Panc1 (cell line): ENCODE results near the gene RFX2.

Source experiments
- POLR2AphosphoS5 ChIP-seq: IDR thresholded peaks from 2 replicates; pipeline ENCODE4 v1.6.1; 2012; ENCODE audit warnings: mild to moderate bottlenecking, low read depth, low read length, moderate library complexity
- SIN3A ChIP-seq: IDR thresholded peaks from 2 replicates; pipeline ENCODE4 v1.6.1; 2012; ENCODE audit warnings: low read depth, mild to moderate bottlenecking, low read length, moderate library complexity, borderline replicate concordance; ENCODE audit not compliant: insufficient read depth
- TF ChIP-seq, protein P1 (sequence below), 2 experiments: IDR thresholded peaks; 2 replicates each; pipeline ENCODE4 v1.6.1; 2011 to 2012; ENCODE audit warnings: low read depth in 2 of 2, control low read depth in 1 of 2, low read length in 1 of 2, mild to moderate bottlenecking in 1 of 2, moderate library complexity in 1 of 2; ENCODE audit not compliant: insufficient read depth in 1 of 2
- TF ChIP-seq, protein P2 (sequence below): fragments of 450-650 bp; IDR thresholded peaks from 2 replicates; pipeline ENCODE4 v1.5.1; 2017; ENCODE audit warnings: mild to moderate bottlenecking

DNA sequence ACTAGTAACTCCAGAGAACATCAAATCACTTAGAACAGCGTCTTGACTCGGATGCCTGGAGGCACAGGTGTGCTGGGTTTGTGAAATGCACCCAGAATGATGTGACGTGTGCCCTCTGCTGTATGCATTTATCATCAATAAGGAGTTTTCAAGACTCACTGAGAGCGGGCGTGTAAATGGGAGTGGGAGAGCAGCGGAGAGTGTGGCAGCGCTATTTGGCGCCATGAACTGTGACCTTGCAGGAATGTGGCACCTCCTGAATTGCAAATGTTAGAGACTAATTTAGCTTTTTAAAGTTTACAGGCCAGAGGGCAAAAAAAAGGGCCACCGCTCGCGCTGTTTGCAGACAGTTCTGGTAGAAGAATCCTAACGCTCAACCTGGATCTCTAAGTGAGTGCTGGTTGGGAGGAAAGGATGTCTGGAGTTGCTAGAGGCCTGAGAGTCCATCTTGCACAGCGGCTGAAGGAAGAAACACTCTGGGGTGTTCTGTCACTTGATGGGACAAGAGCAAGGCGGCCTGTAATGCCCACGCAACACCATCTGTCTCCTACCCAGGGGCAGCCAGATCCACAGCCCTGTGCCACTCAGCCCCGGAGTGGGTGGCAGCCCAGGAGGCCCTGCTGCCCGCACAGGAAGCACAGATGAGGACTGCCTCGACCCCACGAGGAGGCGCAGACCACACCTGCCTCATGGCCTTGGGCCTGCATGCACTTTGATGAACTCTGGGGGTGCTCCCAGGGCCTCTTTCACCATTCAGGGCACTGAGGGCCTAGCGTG is 152.0 kb downstream of the RFX2 start:
- TF ChIP-seq, protein P1, sequence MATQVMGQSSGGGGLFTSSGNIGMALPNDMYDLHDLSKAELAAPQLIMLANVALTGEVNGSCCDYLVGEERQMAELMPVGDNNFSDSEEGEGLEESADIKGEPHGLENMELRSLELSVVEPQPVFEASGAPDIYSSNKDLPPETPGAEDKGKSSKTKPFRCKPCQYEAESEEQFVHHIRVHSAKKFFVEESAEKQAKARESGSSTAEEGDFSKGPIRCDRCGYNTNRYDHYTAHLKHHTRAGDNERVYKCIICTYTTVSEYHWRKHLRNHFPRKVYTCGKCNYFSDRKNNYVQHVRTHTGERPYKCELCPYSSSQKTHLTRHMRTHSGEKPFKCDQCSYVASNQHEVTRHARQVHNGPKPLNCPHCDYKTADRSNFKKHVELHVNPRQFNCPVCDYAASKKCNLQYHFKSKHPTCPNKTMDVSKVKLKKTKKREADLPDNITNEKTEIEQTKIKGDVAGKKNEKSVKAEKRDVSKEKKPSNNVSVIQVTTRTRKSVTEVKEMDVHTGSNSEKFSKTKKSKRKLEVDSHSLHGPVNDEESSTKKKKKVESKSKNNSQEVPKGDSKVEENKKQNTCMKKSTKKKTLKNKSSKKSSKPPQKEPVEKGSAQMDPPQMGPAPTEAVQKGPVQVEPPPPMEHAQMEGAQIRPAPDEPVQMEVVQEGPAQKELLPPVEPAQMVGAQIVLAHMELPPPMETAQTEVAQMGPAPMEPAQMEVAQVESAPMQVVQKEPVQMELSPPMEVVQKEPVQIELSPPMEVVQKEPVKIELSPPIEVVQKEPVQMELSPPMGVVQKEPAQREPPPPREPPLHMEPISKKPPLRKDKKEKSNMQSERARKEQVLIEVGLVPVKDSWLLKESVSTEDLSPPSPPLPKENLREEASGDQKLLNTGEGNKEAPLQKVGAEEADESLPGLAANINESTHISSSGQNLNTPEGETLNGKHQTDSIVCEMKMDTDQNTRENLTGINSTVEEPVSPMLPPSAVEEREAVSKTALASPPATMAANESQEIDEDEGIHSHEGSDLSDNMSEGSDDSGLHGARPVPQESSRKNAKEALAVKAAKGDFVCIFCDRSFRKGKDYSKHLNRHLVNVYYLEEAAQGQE (IDR thresholded peaks at IDR 0.05; ENCODE audit: insufficient read depth in 1 of 2, low read depth in 2 of 2, low read length in 1 of 2): no peak
- TF ChIP-seq POLR2AphosphoS5: no peak
- no peak for TF ChIP-seq SIN3A
- TF ChIP-seq, protein P2, sequence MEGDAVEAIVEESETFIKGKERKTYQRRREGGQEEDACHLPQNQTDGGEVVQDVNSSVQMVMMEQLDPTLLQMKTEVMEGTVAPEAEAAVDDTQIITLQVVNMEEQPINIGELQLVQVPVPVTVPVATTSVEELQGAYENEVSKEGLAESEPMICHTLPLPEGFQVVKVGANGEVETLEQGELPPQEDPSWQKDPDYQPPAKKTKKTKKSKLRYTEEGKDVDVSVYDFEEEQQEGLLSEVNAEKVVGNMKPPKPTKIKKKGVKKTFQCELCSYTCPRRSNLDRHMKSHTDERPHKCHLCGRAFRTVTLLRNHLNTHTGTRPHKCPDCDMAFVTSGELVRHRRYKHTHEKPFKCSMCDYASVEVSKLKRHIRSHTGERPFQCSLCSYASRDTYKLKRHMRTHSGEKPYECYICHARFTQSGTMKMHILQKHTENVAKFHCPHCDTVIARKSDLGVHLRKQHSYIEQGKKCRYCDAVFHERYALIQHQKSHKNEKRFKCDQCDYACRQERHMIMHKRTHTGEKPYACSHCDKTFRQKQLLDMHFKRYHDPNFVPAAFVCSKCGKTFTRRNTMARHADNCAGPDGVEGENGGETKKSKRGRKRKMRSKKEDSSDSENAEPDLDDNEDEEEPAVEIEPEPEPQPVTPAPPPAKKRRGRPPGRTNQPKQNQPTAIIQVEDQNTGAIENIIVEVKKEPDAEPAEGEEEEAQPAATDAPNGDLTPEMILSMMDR: no peak
